Measurements from ENCODE around the gene MEGF6. TPM values are rescaled to one million over a fixed set of nuclear protein-coding genes. Genes with fewer than 3 reads are reported as not detected.
A peak's percentile ranks its signal among the peaks of the same experiment; 100 is the strongest.

The MEGF6 gene
- total RNA-seq, 2 donors from 2014 or later = 63.1 to 63.8 TPM

GRCh38 chr1:3463891-3464648 lies 147.2 kb downstream of the MEGF6 start:
- peaks cover 6% of the 10 kb centered on the region for H3K4me1 Mint-ChIP-seq
- ATAC-seq = no peak
- H3K27ac Mint-ChIP-seq = no peak overlapping the region
- H3K9me3 ChIP-seq (ENCODE audit: control insufficient read depth, low read length, poor library complexity, severe bottlenecking) = no peaks in the 10 kb centered on the region
- peaks cover 5% of the 10 kb centered on the region for H3K27me3 Mint-ChIP-seq
- no peaks in the 10 kb centered on the region for H3K36me3 Mint-ChIP-seq (ENCODE audit: low read depth)
- no peak overlapping the region for H3K4me3 Mint-ChIP-seq
- DNase-seq = peak in 1 of 3 donors; percentile 6

DNA sequence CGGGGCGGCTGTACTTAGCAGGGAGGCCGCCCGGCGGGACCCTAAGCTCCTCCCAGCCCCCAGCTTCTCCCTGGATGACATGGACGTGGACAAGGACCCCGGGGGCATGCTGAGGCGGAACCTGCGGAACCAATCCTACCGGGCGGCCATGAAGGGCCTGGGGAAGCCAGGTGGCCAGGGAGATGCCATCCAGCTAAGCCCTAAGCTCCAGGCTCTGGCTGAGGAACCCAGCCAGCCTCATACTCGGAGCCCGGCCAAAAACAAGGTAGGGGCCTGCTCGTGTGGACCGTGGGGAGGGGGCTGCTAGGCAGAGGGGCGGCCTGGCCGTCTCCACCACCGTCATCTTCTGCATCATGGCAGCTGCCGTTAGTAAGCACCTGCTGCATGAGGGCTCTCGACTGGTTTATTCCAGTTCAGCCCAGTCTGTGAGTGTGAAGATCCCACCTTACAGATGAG lies 147.9 kb downstream of the MEGF6 start:
- Mint-ChIP-seq H3K27ac (no peak overlapping the region), H3K4me3 (no peak overlapping the region), H3K36me3 (ENCODE audit: low read depth) (no peaks in the 10 kb centered on the region), H3K4me1 (peaks cover 11% of the 10 kb centered on the region), H3K27me3 (peaks cover 5% of the 10 kb centered on the region)
- ATAC-seq = no peak
- no peaks in the 10 kb centered on the region for H3K9me3 ChIP-seq (ENCODE audit: control insufficient read depth, low read length, poor library complexity, severe bottlenecking)
- no peak for DNase-seq

DNA sequence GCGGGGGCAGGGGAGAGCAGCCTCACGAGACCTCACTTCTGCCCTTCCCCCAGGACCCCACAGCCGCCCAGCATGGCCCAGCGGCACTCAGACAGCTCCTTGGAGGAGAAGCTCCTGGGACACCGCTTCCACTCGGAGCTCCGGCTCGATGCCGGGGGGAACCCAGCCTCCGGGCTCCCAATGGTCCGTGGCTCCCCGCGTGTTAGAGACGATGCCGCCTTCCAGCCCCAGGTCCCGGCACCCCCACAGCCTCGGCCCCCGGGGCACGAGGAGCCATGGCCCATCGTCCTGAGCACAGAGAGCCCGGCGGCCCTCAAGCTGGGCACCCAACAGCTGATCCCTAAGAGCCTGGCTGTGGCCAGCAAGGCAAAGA lies 148.3 kb downstream of the MEGF6 start:
- H3K36me3 Mint-ChIP-seq (ENCODE audit: low read depth) = no peaks in the 10 kb centered on the region
- DNase-seq (no peak), ATAC-seq (no peak)
- peaks cover 11% of the 10 kb centered on the region for H3K4me1 Mint-ChIP-seq
- H3K27me3 Mint-ChIP-seq = peaks cover 5% of the 10 kb centered on the region
- H3K4me3 Mint-ChIP-seq = no peak overlapping the region
- no peaks in the 10 kb centered on the region for H3K9me3 ChIP-seq (ENCODE audit: control insufficient read depth, low read length, poor library complexity, severe bottlenecking)
- H3K27ac Mint-ChIP-seq = no peak overlapping the region

DNA sequence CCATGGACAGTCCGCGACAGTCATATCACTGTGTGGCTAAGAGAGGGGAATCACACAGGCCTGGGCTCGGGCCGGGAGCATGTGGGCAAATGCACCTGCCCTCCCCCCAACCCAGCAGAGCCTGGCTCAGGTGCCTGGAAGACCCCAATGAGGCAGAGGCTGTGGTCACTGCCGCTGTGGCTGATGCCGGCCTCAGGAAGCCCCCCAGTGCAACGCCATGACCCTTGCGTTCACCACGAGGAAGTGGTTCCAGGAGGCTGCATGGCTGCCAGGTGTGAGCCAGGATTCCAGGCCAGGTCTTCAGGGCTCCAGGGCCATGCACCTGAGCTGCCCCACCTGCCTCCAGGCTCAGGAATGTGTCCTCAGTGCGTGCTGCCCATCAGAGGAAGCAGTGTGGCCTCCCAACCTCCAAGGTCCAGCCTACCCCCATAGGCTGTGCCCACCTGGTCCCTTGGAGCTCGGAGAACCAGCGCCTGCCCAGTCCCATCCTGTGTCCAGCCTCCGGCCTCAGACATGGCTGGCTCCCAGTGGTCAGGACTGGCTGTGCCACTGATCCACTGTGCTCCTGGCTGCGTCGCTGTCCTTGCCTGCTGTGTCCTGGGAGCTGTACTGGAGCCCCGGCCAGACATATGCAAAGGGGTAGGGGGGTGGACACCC lies 148.8 kb downstream of the MEGF6 start:
- no peaks in the 10 kb centered on the region for H3K9me3 ChIP-seq (ENCODE audit: control insufficient read depth, low read length, poor library complexity, severe bottlenecking)
- peaks cover 5% of the 10 kb centered on the region for H3K27me3 Mint-ChIP-seq
- no peaks in the 10 kb centered on the region for H3K36me3 Mint-ChIP-seq (ENCODE audit: low read depth)
- ATAC-seq = no peak
- no peak overlapping the region for H3K4me3 Mint-ChIP-seq
- DNase-seq = peak in 1 of 3 donors; percentile 10
- peaks cover 11% of the 10 kb centered on the region for H3K4me1 Mint-ChIP-seq
- H3K27ac Mint-ChIP-seq = no peak overlapping the region

- Mint-ChIP-seq H3K27me3 (peaks cover 5% of the 10 kb centered on the region), H3K4me3 (no peak overlapping the region)
Observed at GRCh38 chr1:3461934-3462275, 149.4 kb downstream of the MEGF6 start.

DNA sequence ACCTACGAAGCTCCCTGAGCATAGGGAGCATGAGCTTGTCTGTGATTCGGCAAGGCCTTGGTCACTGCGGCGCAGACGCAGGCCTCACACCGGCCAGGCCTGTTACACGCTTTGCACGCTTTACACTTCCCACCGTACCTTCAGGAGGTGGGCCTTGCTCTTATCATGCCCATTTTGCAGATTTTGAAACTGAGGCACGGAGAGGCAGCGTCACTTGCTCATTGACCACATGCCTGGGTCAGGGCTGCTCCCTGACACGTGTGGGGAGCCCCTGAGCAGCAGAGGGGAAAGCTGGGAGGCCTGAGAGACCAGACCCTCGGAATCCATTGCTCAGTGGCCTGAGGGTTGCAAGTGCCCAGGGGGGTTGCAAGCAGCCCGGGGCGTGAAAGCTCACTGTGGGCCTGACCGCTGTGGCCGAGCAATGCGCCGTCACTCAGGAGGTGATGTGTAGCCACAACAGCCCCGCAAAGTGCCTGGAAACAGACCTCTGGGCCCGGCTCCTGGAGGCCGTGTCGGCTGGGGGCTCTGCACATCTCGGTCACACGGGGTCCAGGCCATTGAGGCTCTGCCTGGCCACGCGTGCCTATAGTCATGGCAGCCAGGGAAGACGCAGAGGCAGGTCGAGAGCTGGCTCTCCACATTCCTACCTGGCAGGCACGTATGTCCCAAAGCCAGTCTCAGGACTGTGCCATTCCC lies 149.9 kb downstream of the MEGF6 start:
- ATAC-seq = no peak
- H3K27me3 Mint-ChIP-seq = peaks cover 5% of the 10 kb centered on the region
- H3K9me3 ChIP-seq (ENCODE audit: control insufficient read depth, low read length, poor library complexity, severe bottlenecking) = no peaks in the 10 kb centered on the region
- no peaks in the 10 kb centered on the region for H3K36me3 Mint-ChIP-seq (ENCODE audit: low read depth)
- peak in 1 of 3 donors; percentile 9 for DNase-seq
- H3K27ac Mint-ChIP-seq = no peak overlapping the region
- peaks cover 11% of the 10 kb centered on the region for H3K4me1 Mint-ChIP-seq
- H3K4me3 Mint-ChIP-seq = no peak overlapping the region

More at GRCh38 chr1:3461934-3462275, 149.4 kb downstream of the MEGF6 start:
- no peak for ATAC-seq
- no peak for DNase-seq
- Mint-ChIP-seq H3K36me3 (ENCODE audit: low read depth) (no peaks in the 10 kb centered on the region), H3K4me1 (peaks cover 11% of the 10 kb centered on the region), H3K27ac (no peak overlapping the region)
- H3K9me3 ChIP-seq (ENCODE audit: control insufficient read depth, low read length, poor library complexity, severe bottlenecking) = no peaks in the 10 kb centered on the region

- DNase-seq = no peak
- H3K4me3 Mint-ChIP-seq = no peak overlapping the region
- no peak overlapping the region for H3K27ac Mint-ChIP-seq
- peaks cover 1% of the 10 kb centered on the region for H3K27me3 Mint-ChIP-seq
- H3K4me1 Mint-ChIP-seq = peaks cover 8% of the 10 kb centered on the region
- no peaks in the 10 kb centered on the region for H3K36me3 Mint-ChIP-seq (ENCODE audit: low read depth)
- no peak for ATAC-seq
- no peaks in the 10 kb centered on the region for H3K9me3 ChIP-seq (ENCODE audit: control insufficient read depth, low read length, poor library complexity, severe bottlenecking)
Observed at GRCh38 chr1:3460672-3461131, 150.6 kb downstream of the MEGF6 start.

- Mint-ChIP-seq H3K36me3 (ENCODE audit: low read depth) (no peaks in the 10 kb centered on the region), H3K4me3 (no peak overlapping the region), H3K27me3 (no peaks in the 10 kb centered on the region), H3K27ac (no peak overlapping the region), H3K4me1 (peaks cover 7% of the 10 kb centered on the region)
- no peak for DNase-seq
- no peaks in the 10 kb centered on the region for H3K9me3 ChIP-seq (ENCODE audit: control insufficient read depth, low read length, poor library complexity, severe bottlenecking)
- ATAC-seq = no peak
Observed at GRCh38 chr1:3459940-3460671, 151.2 kb downstream of the MEGF6 start.

DNA sequence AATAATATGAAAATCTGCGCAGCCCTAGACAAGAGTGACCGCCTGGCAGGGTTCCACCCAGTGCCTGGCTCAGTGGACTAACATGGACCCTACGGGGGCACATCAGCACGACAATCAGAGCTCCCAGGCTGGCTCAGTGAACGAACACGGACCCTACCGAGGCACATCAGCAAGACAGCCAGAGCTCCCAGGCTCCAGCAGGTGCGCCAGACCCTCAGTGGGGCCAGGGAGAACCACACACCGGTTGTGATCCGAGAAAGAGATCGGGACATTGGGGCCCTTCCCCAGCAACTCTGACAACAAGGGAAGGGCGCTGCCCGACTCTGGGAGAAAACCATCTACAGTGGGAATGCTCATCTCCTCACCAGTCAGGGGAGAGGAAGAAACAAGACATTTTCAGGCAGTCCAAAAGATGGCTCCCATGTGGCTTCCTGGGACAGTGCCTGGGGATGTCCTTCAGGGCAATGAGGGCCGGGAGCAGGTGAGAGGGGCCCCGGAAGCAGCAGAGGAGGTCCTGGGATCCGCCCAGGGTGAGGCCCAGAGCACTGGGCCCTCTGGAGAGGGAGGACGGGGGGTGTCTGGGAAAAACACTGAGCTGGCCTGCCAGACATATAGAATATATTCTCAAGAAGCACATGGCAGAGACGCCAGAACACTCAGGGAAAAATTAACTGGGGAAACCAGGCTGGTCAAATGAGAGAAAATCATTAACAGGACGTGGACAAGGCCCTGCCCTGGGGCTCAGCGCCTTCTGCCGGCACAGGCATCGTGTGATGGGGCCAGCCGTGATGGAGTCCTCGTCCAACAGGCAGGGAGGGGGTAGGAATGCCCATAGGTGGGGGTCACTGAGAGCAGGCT lies 152.0 kb downstream of the MEGF6 start:
- Mint-ChIP-seq H3K4me3 (no peak overlapping the region), H3K36me3 (ENCODE audit: low read depth) (no peaks in the 10 kb centered on the region), H3K27me3 (no peaks in the 10 kb centered on the region), H3K27ac (peak overlapping the region; percentile 79), H3K4me1 (peaks cover 7% of the 10 kb centered on the region)
- ATAC-seq (no peak), DNase-seq (no peak)
- H3K9me3 ChIP-seq (ENCODE audit: control insufficient read depth, low read length, poor library complexity, severe bottlenecking) = no peaks in the 10 kb centered on the region

- no peaks in the 10 kb centered on the region for H3K9me3 ChIP-seq (ENCODE audit: control insufficient read depth, low read length, poor library complexity, severe bottlenecking)
- H3K27me3 Mint-ChIP-seq = no peaks in the 10 kb centered on the region
- ATAC-seq (no peak), DNase-seq (no peak)
- no peak overlapping the region for H3K4me3 Mint-ChIP-seq
- no peaks in the 10 kb centered on the region for H3K36me3 Mint-ChIP-seq (ENCODE audit: low read depth)
- peaks cover 9% of the 10 kb centered on the region for H3K4me1 Mint-ChIP-seq
- H3K27ac Mint-ChIP-seq = peak overlapping the region; percentile 79
Observed at GRCh38 chr1:3457910-3458883, 153.1 kb downstream of the MEGF6 start.

GRCh38 chr1:3456964-3457909 lies 154.1 kb downstream of the MEGF6 start:
- Mint-ChIP-seq H3K36me3 (ENCODE audit: low read depth) (no peaks in the 10 kb centered on the region), H3K27me3 (no peaks in the 10 kb centered on the region), H3K4me1 (peaks cover 10% of the 10 kb centered on the region), H3K4me3 (no peak overlapping the region), H3K27ac (no peak overlapping the region)
- H3K9me3 ChIP-seq (ENCODE audit: control insufficient read depth, low read length, poor library complexity, severe bottlenecking) = no peaks in the 10 kb centered on the region
- ATAC-seq = no peak
- no peak for DNase-seq
